Endothelial cell of umbilical vein (primary cell): ENCODE data around the gene ZCWPW1.

Source experiments
- CTCF ChIP-seq, 2 donors: IDR thresholded peaks; 1 replicate in 1 of 2; 2 replicates in 1 of 2; pipeline ENCODE4 v1.5.1; 2011; ENCODE audit warnings: low read length in 2 of 2, mild to moderate bottlenecking in 2 of 2, moderate library complexity in 2 of 2, control low read depth in 1 of 2, inconsistent platforms in 1 of 2, low read depth in 1 of 2; ENCODE audit not compliant: insufficient read depth in 1 of 2; ENCODE audit errors: extremely low read depth in 1 of 2
- EZH2 ChIP-seq: IDR thresholded peaks from 2 replicates; pipeline ENCODE4 v1.6.1; 2012; ENCODE audit warnings: borderline replicate concordance, low read depth, mild to moderate bottlenecking, moderate library complexity, low read length, inconsistent platforms; ENCODE audit not compliant: severe bottlenecking
- GATA2 ChIP-seq: IDR thresholded peaks from 2 replicates; pipeline ENCODE4 v1.7.0; 2011; ENCODE audit warnings: low read depth, mild to moderate bottlenecking, moderate library complexity, mixed read lengths, low read length; ENCODE audit not compliant: insufficient read length, insufficient read depth
- JUN ChIP-seq: IDR thresholded peaks from 2 replicates; pipeline ENCODE4 v1.6.1; 2011; ENCODE audit warnings: borderline replicate concordance, low read depth; ENCODE audit not compliant: insufficient read length, insufficient read depth
- POLR2A ChIP-seq: IDR thresholded peaks from 2 replicates; pipeline ENCODE4 v1.6.1; 2012; ENCODE audit warnings: low read depth, mild to moderate bottlenecking, control low read depth, low read length
- POLR2AphosphoS5 ChIP-seq: IDR thresholded peaks from 2 replicates; pipeline ENCODE4 v1.6.1; 2012; ENCODE audit warnings: low read depth, mild to moderate bottlenecking, control low read depth, low read length, moderate library complexity; ENCODE audit not compliant: insufficient read depth
- TF ChIP-seq, protein P1 (sequence below): IDR thresholded peaks from 2 replicates; pipeline ENCODE4 v1.6.1; 2011; ENCODE audit not compliant: insufficient read depth, insufficient read length

- TF ChIP-seq CTCF (IDR thresholded peaks at IDR 0.05; ENCODE audit: extremely low read depth in 1 of 2, insufficient read depth in 1 of 2, low read depth in 1 of 2, low read length in 2 of 2) (no peak), POLR2A (no peak), GATA2 (no peak), POLR2AphosphoS5 (no peak), EZH2 (no peak), JUN (no peak)
- TF ChIP-seq, protein P1, sequence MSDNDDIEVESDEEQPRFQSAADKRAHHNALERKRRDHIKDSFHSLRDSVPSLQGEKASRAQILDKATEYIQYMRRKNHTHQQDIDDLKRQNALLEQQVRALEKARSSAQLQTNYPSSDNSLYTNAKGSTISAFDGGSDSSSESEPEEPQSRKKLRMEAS, result no peak
Measured at GRCh38 chr7:100363098-100363497, 65.4 kb downstream of the ZCWPW1 start.
